ENCODE results near the gene IL12RB1. TPM values are rescaled to one million over a fixed set of nuclear protein-coding genes. Genes with fewer than 3 reads are reported as not detected.
"Not testable (repeated sequence)": the region's sequence is repeated elsewhere in the genome, so short reads cannot be mapped to it uniquely, and the experiment has no call there.

The IL12RB1 gene
- total RNA-seq, 1 donor from 2014 or later = 1.5 TPM

- peak overlapping the region; percentile 38 to 69 for H3K27ac ChIP-seq
- no peak for TF ChIP-seq CTCF (IDR thresholded peaks at IDR 0.05)
- peaks cover 9 to 35% of the 10 kb centered on the region in 2 donors for H3K4me1 ChIP-seq
- DNase-seq (ENCODE audit: low spot score in 2 of 2) = no peak
- H3K36me3 ChIP-seq = no peaks in the 10 kb centered on the region
- H3K9me3 ChIP-seq = no peaks in the 10 kb centered on the region
- H3K4me3 ChIP-seq = no peak overlapping the region
- no peaks in the 10 kb centered on the region for H3K27me3 ChIP-seq
- intact Hi-C loops (cut with DNase I) = loop anchor here (1.0 to 2.0 kb wide), 2 partner anchors 24 to 59 kb away; partner anchors contain the start of gene PIK3R2
Observed at GRCh38 chr19:18093439-18094161, 6.9 kb upstream of the IL12RB1 start.

GRCh38 chr19:18091217-18091608 lies 4.5 kb upstream of the IL12RB1 start:
- Histone ChIP-seq H3K27ac (peak overlapping the region; percentile 34 to 36), H3K4me3 (no peak overlapping the region), H3K9me3 (no peaks in the 10 kb centered on the region), H3K36me3 (no peaks in the 10 kb centered on the region), H3K4me1 (peaks cover 3 to 22% of the 10 kb centered on the region in 2 donors), H3K27me3 (no peaks in the 10 kb centered on the region)
- intact Hi-C loops (cut with DNase I) = no loop called here
- peak; percentile 52 to 80 for DNase-seq (ENCODE audit: low spot score in 2 of 2)
- TF ChIP-seq CTCF (IDR thresholded peaks at IDR 0.05) = no peak

GRCh38 chr19:18090545-18091216 lies 3.9 kb upstream of the IL12RB1 start:
- no peak for DNase-seq (ENCODE audit: low spot score in 2 of 2)
- Histone ChIP-seq H3K27ac (peak overlapping the region; percentile 34 to 36), H3K27me3 (no peaks in the 10 kb centered on the region), H3K4me1 (peaks cover 3 to 18% of the 10 kb centered on the region in 2 donors), H3K4me3 (no peak overlapping the region), H3K36me3 (no peaks in the 10 kb centered on the region), H3K9me3 (no peaks in the 10 kb centered on the region)
- intact Hi-C loops (cut with DNase I) = no loop called here
- no peak for TF ChIP-seq CTCF (IDR thresholded peaks at IDR 0.05)

GRCh38 chr19:18089726-18090125 lies 3.0 kb upstream of the IL12RB1 start:
- H3K27me3 ChIP-seq = no peaks in the 10 kb centered on the region
- peaks cover 3 to 13% of the 10 kb centered on the region in 2 donors for H3K4me1 ChIP-seq
- no peak overlapping the region for H3K4me3 ChIP-seq
- no peaks in the 10 kb centered on the region for H3K9me3 ChIP-seq
- H3K36me3 ChIP-seq = no peaks in the 10 kb centered on the region
- TF ChIP-seq CTCF (IDR thresholded peaks at IDR 0.05) = no peak
- intact Hi-C loops (cut with DNase I) = no loop called here
- H3K27ac ChIP-seq = peak overlapping the region; percentile 40 to 46
- no peak for DNase-seq (ENCODE audit: low spot score in 2 of 2)

GRCh38 chr19:18089096-18089541 lies 2.4 kb upstream of the IL12RB1 start:
- peaks cover 3 to 11% of the 10 kb centered on the region in 2 donors for H3K4me1 ChIP-seq
- H3K27me3 ChIP-seq; H3K4me3 ChIP-seq; H3K9me3 ChIP-seq; intact Hi-C loops (cut with DNase I); H3K36me3 ChIP-seq: not testable (repeated sequence)
- H3K27ac ChIP-seq = peak overlapping the region; percentile 40 to 46
- peak; percentile 35 to 89 for DNase-seq (ENCODE audit: low spot score in 2 of 2)
